GM11168 (cell line): ENCODE data around the gene IFNL1.
"Not testable (repeated sequence)": the region's sequence is repeated elsewhere in the genome, so short reads cannot be mapped to it uniquely, and the experiment has no call there.

Experiments used
- in situ Hi-C: fragments of 300-500 bp; cut with MboI; formaldehyde crosslinking; loops from one replicate; pipeline ENCODE4 v1.12.0; 2022; ENCODE audit warnings: low sequenced_read_pairs; ENCODE audit not compliant: unreplicated experiment

The IFNL1 gene

DNA sequence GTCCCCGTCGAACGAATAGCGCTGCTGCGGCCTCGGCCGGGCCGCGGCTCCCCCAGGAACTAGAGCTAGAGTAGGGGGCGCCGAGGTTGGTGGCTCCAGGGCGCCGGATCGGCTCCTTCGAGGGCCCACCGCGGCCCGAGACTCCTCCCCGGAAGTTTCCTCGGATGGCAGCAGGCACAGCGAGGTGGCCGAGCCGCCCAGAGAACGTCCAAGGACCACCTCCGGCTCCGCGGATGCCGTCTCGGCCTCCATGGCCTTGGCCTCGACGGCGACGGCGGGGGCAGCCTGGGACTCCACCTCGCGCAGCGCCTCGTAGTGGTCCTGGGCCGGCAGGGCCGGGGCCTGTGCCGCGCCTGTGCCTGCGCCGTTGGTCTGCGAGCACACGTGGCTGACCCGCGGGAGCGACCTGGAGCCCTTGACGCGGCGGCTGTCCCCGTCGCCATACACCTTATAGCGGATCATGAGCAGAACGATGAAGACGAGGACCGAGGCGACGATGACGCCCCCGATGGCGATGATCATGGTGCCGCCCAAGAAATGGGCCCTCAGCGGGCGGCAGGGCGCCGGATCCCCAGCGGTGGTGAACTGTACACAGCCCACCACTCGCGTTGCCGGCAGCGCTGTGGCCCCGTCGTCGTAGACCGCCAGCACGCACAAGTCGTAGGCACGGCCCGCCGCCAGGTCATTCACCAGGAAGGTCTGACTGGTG, 11.8 kb downstream of the IFNL1 start:
- in situ Hi-C loops = no loop called here

DNA sequence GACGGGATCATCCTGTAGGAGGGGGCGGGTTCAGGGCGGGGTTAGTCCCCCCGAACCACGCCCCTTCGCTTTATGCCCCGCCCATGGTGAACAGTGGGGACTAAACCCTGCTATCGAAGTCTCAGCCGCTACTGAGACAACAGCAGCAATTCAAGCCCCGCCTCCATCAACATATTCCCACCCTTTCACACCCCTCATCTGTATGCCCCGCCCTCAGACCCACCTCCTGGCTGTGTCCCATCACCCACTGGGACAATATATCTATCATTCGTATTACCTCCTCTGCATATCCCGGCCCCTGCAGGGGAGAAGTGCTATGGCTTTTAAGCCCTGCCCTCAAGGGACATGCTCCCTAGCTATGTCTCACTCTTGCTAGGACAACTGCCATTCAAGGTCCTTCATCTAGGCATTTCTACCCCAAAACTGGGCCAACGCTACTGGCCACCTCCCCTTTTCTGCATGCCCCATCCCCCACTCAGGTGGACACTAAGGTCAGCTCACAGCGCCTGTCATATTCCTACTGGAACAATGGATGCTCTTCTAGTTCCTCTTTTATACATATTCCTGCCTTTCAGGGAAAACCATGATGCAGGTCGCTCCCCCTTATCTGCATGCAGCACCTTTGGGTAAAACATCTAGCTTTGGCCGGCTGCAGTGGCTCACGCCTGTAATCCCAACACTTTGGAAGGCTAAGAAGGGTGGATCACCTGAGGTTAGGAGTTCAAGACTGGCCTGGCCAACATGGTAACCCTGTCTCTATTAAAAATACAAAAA, 12.5 kb downstream of the IFNL1 start:
- in situ Hi-C loops = no loop called here

DNA sequence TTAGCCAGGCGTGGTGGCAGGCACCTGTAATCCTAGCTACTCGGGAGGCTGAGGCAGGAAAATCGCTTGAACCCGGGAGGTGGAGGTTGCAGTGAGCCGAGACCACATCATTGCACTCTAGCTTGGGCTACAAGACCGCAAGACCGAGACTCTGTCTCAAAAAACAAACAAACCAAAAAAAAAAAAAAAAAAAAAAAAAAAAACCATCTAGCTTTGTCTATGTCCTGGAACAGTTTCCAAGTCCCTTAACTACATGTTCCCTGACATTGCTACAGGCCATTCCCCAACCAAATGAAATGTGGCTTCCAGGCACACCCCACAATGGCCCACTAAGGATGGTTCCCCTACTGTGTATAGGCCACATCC, 13.1 kb downstream of the IFNL1 start:
- in situ Hi-C loops = not testable (repeated sequence)

DNA sequence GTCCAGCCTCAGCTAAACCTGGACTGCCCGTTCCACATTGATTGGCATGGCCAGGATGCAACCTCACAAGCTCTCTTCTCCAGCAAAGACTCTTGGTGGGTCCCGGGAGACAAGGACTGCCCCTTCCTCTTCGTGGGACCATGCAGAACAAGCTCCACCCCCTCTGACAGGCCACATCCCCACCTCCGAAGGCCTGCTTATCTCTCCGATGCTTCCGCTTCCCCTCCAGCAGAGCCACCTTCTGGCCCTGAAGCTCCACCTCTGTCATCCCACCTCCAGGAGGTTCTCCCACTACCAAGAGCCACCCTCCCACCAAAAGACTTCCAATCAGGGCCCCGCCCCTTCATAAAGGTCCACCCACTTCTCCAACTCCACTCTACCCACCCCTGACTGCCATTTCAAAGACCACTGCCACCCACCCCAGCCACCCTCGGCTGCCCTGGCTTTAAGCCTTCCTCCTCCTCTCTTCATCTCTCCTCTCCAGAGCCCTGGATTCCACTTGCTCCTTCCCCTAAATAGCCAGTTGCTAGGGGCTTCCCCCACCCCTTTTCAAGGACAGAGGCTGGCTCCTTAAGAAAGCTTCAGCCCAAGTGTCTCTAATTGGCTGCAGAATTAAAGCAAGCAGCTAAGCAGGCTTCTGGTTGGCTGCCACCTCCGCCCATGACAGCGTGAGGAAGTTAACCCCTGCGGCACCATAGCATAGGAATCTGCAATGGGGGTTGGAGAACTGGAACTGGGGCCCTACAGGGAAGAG, 14.5 kb downstream of the IFNL1 start:
- in situ Hi-C loops = no loop called here

DNA sequence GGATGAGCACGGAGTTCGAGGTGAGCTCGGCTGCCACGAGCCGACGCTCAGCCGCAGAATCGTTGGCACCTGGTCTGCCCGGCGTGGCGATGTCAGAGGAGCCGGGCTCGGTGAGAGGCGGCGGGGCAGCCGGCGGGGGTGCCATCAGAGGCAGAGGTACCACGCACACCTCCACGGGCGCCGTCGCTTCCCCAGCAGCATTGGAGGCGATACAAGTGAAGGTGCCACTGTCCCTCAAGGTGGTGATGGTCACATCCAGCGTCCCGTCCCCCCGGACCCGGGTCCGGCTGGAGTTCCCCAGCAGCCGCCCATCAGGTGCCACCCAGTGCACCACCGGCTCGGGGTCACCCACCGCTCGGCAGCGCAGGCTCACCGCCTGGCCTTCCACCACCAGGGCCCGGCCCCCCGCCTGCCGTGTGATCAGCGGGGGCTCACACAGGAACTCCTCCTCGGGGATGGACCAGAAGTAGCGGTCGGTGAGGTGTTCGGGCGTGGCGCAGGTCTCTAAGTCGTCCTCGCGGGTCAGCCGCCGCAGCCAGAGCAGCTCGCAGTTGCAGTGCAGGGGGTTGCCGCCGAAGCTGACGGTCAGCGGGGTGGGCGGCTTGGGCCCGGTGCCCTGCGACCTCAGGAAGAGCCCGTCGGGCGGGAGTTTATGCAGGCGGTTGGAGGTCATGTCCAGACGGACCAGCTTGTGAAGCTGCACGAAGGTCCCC, 18.0 kb downstream of the IFNL1 start:
- in situ Hi-C loops = no loop called here

DNA sequence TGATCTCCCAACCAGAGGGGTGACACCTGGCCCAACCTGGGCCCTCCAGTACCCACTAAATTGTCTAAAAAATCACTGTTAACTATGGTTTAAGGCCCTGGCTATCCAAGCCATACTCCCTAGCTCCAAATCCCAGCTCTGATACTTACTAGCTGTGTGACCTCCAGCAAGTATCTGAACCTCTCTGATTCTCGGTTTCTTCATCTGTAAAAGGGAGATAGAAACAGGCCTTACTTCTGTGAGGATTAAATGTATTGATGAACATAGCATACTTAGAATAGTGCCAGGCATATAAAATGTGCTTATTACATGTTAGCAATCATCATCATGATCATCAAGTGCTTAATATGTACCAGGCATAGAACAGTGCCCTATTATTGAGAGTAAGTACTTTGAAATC, 19.7 kb downstream of the IFNL1 start:
- in situ Hi-C loops = loop anchor here (5.0 kb wide), 2 partner anchors 84 to 194 kb away; no protein-coding TSS in a partner anchor

DNA sequence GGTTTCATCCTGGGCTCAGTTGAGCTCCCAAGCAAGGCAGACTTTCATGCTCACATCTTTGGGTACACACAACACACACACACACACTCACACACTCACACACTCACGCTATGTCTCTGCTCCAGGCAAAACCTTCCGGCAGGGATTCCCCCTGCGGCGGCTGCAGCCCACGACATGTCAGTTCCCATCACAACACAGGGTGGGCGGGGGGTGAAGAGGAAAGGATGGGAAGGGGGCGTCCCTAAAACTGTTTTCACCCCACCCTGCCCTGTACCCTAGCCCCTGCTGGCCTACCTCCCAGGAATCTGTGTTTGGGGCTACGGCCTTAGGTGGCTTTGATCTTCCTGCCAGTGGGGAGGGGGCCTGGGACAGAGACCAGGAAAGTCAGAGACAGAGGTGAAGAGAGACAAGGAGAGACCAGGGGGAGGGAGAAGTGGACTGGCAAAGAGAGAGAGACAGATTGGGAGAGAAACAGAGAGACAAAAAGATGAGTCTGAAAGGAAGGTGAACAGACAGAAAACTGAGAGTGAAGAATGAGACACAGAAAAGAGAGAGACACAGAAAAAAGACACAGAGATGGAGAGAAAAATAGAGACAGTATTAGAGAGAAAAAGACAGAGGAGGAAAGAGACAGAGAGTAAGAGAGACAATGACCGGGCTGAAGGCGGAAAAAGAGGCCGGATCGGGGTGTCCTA, 20.6 kb downstream of the IFNL1 start:
- in situ Hi-C loops = loop anchor here (5.0 kb wide), 2 partner anchors 84 to 194 kb away; no protein-coding TSS in a partner anchor

DNA sequence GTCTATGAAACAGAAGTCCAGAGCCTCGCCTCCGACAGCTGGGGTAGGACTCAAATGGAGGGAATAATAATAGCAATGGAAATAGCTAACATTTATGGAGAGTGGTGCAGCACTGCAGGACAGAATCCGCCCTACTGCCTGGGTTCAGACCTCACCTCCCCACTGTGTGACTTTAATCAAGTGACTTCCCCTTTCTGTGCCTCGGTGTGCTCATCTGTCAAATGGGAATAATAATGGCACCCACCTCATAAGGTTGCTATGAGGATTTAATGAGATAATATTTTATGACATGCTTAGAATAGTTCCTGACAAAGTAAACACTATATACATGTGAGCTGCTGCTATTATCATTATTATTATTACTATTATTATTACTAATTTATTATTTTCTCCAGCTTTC, 21.3 kb downstream of the IFNL1 start:
- in situ Hi-C loops = loop anchor here (5.0 kb wide), 2 partner anchors 85 to 195 kb away; no protein-coding TSS in a partner anchor

DNA sequence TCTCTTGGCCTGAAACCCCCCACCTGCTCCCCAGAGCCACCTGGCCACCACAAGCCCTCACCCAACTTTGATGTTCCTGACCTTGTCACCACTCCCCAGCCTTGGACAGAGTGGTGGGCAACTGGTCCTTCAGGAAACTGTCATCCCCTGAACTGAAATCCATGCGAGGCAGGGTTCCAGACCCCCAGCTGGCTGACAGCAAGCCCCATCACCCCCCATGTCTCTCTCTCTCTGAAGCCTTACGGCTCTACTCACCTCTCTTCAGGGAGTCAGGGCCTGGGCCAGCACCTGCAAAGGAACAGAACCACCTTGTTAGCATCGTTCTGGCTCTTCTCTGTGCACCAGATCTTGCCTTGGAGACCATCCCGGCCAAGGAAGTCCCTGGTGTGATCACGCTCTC, 21.9 kb downstream of the IFNL1 start:
- in situ Hi-C loops = loop anchor here (5.0 kb wide), 2 partner anchors 86 to 196 kb away; no protein-coding TSS in a partner anchor

DNA sequence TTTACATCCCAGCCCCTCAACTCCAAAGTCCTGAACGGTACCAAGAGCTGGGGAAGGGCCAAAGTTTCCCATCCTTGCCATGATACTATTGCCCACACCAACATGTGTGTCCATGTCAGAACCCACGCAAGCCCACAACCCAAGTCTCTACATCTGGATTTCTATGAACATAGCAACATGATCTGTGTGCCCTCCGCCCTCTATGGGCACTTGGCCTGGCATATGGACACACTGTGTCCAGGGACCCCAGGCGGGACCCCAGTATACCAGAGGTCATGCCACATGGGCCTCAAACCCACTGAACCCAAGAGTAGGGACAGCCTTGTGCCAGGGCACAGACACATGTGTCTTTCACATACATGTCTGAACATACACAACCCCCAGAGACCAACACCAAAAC, 22.5 kb downstream of the IFNL1 start:
- in situ Hi-C loops = loop anchor here (5.0 kb wide), 2 partner anchors 86 to 196 kb away; no protein-coding TSS in a partner anchor

DNA sequence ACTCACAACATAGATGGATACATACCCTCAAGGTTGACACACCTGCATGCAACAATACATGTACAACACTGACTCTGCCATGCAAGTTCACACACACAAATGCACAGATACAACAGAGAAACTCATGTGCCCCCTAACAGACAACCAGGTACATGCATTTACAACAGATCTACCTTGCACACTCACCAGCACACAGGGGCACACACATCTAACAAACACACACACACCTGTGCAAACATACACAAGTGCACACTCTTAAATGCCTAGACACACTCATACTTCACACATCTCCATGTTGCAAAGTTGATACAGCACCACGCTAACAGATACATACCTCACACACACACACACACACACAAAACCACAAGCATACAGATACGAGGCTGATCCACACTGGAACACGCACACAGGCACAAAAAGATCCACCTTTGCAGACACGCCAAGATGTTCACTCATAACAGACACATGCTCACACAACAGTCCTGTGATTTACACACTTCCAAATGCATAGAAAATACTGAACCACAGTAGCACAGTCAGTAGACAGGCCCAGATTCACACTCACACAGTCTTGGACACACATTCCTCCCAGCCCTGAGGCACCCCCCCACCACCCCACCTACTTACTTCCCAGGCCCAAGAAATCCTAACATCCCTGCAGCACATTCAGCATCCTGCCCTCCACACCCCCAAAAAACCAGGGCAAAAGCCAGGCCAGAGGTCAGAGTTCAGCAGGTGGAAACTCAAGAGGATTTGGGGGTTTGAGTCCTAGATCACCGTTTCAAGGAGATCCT, 23.1 kb downstream of the IFNL1 start:
- in situ Hi-C loops = loop anchor here (5.0 kb wide), 2 partner anchors 87 to 197 kb away; no protein-coding TSS in a partner anchor

DNA sequence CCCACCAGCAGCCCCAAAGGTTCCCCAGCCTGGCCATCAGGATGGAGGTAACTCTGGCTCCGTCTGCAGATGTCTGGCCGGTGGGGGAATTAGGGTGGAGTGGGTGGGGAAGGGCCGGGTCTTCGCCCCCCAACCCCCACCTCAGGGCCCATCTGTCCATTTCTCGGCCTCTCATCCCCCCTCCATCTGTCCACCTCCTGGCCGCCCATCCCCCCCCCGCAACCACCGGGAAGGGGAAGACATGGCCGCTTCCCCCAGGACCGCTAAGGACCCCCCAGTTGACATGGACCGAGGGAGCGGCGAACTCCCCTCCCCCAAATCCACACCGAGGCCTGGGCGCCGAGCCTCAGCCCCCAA, 23.7 kb downstream of the IFNL1 start:
- in situ Hi-C loops = loop anchor here (5.0 kb wide), 2 partner anchors 88 to 198 kb away; no protein-coding TSS in a partner anchor

DNA sequence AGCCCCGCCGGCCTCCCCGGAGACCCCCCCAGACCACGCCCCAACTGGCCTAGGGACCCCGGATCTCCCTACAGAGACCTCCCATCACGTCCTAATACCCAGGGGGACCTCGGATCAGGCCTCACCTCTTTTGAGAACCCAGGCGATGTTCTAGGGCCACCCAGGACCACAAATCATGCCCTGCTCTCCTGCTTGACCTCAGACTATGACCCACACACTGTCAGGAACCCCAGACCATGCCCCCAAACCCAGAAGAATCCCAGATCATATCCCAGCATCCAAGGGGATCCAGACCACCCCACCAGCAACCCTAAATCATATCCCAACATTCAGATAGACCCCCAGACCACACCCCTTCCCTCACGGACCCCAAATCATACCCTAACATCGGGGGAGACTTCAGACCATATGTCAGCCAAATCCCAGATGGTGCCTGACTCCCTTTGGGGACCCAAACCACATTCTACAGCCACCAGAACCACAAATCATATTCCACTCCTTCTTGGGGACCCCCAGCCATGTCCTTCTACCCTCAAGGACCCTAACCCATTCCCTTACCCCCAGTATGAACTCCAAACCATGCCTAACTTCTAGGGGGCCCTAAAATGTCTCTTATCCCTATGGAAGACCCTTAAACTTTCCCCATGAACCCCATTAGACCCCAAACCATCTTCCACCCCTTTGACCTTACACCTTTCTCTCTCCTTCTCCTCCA, 25.1 kb downstream of the IFNL1 start:
- in situ Hi-C loops = no loop called here

DNA sequence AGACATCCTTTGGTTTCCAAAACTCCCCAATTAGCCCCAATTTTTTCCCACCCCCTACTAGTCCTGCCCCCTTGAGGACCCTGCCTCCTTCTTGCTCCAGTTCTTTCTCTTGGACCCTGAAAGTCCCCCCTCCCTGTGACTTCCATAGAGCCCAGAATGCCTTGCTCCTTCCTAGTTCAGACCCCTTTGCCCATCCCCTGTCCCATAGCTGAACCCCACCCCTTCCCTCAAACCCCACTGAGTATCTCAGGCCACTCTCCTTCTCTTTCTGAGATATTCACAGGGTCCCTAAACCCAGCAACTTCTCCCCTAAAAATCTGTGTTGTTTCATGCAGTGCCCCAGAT, 25.6 kb downstream of the IFNL1 start:
- in situ Hi-C loops = no loop called here

DNA sequence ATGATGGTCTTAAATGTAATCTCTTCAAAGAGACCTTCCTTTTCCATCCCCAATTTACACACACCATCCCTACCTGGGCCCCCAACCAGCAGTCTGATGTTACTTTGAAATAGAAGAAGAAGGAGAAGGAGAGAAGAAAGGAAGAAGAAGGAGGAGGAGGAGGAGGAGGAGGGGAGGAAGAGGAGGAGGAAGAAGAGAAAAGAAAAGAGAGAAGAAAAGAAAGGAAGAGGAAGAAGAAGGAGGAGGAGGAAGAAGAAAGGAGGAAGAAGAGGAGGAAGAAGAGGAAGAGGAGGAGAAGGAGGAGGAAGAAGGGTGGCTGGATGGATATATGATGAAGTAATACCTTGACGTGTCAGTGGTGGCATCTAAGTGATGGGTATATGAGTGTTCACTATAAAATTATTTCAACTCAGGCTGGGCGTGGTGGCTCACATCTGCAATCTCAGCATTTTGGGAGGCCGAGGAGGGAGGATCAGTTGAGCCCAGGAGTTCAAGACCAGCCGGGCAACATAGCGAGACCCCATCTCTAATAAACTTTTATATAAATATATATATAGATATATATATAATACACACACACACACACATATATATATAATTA, 28.1 kb downstream of the IFNL1 start:
- in situ Hi-C loops = no loop called here

DNA sequence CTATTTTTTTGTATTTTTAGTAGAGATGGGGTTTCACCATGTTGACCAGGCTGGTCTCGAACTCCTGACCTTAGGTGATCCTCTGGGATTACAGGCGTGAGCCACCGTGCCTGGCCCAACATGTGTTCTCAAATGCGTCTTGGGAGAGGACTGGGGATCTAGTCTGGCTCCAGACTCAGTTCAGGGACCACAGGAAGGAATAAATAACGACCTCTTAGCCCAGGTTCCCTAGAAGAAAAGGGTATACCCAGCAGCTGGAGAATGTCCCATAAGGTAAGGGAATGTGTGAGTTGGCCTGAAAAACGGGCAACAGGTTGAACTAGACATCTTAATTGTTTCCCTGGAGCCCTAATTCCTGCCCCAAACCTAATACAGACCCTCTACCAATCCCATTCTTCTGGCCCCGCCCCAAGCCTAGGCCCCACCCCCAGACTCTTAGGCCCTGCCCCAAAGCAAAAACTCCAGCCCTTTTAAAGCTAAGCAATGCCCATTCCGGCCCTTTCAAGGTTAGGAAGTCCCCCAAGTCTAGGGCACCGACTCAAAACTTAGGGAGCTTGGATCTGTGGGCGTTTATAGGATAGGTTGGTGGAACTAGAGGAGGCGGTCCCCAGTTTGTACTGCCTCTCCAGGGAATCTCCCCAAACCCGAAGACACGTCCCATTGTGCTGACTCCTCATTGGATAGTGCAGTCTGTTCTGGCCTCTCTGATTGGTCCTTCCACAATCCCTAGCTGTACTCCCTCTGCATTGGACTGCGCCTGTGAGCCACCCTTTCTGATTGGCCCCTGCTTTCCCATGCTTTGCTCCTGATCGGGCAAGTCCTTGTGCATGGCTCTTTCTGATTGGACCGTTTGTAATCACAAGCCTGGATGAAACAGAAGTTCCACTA, 29.8 kb downstream of the IFNL1 start:
- in situ Hi-C loops = no loop called here
